A673 (cell line): Measurements from ENCODE around the gene FOXP4. TPM values are rescaled to one million over a fixed set of nuclear protein-coding genes. Genes with fewer than 3 reads are reported as not detected.

Source experiments
- BruUV-seq: library from RNA; stranded (reverse); fragments of 400-500 nt; replicated peaks from 2 replicates; lab custom pipeline; 2021; lab: Mats Ljungman, UMichigan
- CTCF ChIA-PET: fragments of 300-600 bp; sonication (Branson Sonifier 250); formaldehyde crosslinking; loops from one replicate; lab custom pipeline; 2022; ENCODE audit warnings: antibody characterized with exemption; lab: Charles Lee
- POLR2A ChIA-PET: fragments of 300-600 bp; sonication (Branson Sonifier 250); formaldehyde crosslinking; loops from one replicate; lab custom pipeline; 2022; ENCODE audit warnings: antibody characterized with exemption; ENCODE audit not compliant: low non-redundant PET; lab: Charles Lee
- DNase-seq: peaks from one replicate; pipeline ENCODE4 v3.0.0-alpha.2; 2015; ENCODE audit warnings: low spot score
- H3K27ac ChIP-seq: fragments of 200-600 bp; sonication (generic); 2 replicates; pipeline ENCODE4 v1.5.1; 2016; ENCODE audit warnings: mixed run types, low read depth, mild to moderate bottlenecking, mixed read lengths, antibody characterized with exemption, low read length; ENCODE audit not compliant: poor library complexity, severe bottlenecking
- H3K27me3 ChIP-seq: fragments of 200-600 bp; sonication (generic); replicated peaks from 2 replicates; pipeline ENCODE4 v1.6.1; 2017; ENCODE audit warnings: mixed run types, low read depth, mild to moderate bottlenecking, mixed read lengths, antibody characterized with exemption, low read length; ENCODE audit not compliant: insufficient read depth, poor library complexity
- H3K36me3 ChIP-seq: fragments of 200-600 bp; sonication (generic); 2 replicates; pipeline ENCODE4 v1.6.1; 2016; ENCODE audit warnings: mixed run types, mild to moderate bottlenecking, mixed read lengths, antibody characterized with exemption, low read length; ENCODE audit not compliant: insufficient read depth, poor library complexity, severe bottlenecking
- H3K4me1 ChIP-seq: fragments of 200-600 bp; sonication (generic); 2 replicates; pipeline ENCODE4 v1.6.1; 2017; ENCODE audit warnings: mixed run types, mild to moderate bottlenecking, mixed read lengths, antibody characterized with exemption, low read length; ENCODE audit not compliant: insufficient read depth, poor library complexity, severe bottlenecking
- H3K4me3 ChIP-seq: fragments of 200-600 bp; sonication (generic); 2 replicates; pipeline ENCODE4 v1.5.1; 2016; ENCODE audit warnings: low read depth, mixed run types, mild to moderate bottlenecking, mixed read lengths, low read length; ENCODE audit not compliant: poor library complexity, severe bottlenecking
- H3K9me3 ChIP-seq: fragments of 200-600 bp; sonication (generic); 2 replicates; pipeline ENCODE4 v1.6.1; 2016; ENCODE audit warnings: mixed run types, low read depth, mild to moderate bottlenecking, mixed read lengths, antibody characterized with exemption, low read length; ENCODE audit not compliant: poor library complexity, severe bottlenecking
- CTCF ChIP-seq: fragments of 300-800, 200-600 bp; sonication (generic); conservative IDR thresholded peaks from 2 replicates; pipeline ENCODE4 v1.5.1; 2017; ENCODE audit warnings: low read depth, mild to moderate bottlenecking, antibody characterized with exemption, low read length, moderate library complexity, mixed read lengths
- EZH2 ChIP-seq: fragments of 200-600 bp; sonication (generic); IDR thresholded peaks from 2 replicates; pipeline ENCODE4 v1.6.1; 2017; ENCODE audit warnings: borderline replicate concordance, low read depth, mild to moderate bottlenecking, mixed read lengths, antibody characterized with exemption, low read length; ENCODE audit not compliant: poor library complexity, severe bottlenecking
- intact Hi-C: fragments of 100-400 bp; cut with micrococcal nuclease; formaldehyde crosslinking; loops from one replicate; pipeline ENCODE4 v1.10.0; 2022; ENCODE audit not compliant: unreplicated experiment
- total RNA-seq: library from RNA; stranded (reverse); gene quantifications from 2 replicates; pipeline ENCODE4 v1.2.3, GENCODE V29; 2021

Gene FOXP4
- total RNA-seq, 1 experiment from 2014 or later, result 53.9 TPM

- Histone ChIP-seq H3K36me3 (no peaks in the 10 kb centered on the region), H3K27ac (no peak overlapping the region), H3K4me1 (peaks cover 35% of the 10 kb centered on the region), H3K9me3 (no peaks in the 10 kb centered on the region), H3K4me3 (no peak overlapping the region), H3K27me3 (no peaks in the 10 kb centered on the region)
- DNase-seq, result no peak
- BruUV-seq, result no TSS peak
- CTCF ChIA-PET, result no interaction called here
- POLR2A ChIA-PET, result no interaction called here
- TF ChIP-seq CTCF (no peak), EZH2 (no peak)
- intact Hi-C loops, result loop anchor here (5.0 kb wide), 1 partner anchor 62 kb away; no protein-coding TSS in a partner anchor
These were observed 15.7 kb upstream of the FOXP4 start for GRCh38 chr6:41530476-41530875.

GRCh38 chr6:41531016-41531415 is 15.2 kb upstream of the FOXP4 start:
- BruUV-seq, result no TSS peak
- TF ChIP-seq EZH2 (no peak), CTCF (no peak)
- Histone ChIP-seq H3K27ac (no peak overlapping the region), H3K9me3 (no peaks in the 10 kb centered on the region), H3K4me1 (peaks cover 35% of the 10 kb centered on the region), H3K36me3 (no peaks in the 10 kb centered on the region), H3K27me3 (no peaks in the 10 kb centered on the region), H3K4me3 (no peak overlapping the region)
- no peak for DNase-seq
- intact Hi-C loops, result loop anchor here (5.0 kb wide), 1 partner anchor 61 kb away; no protein-coding TSS in a partner anchor
- ChIA-PET POLR2A (no interaction called here), CTCF (no interaction called here)

DNA sequence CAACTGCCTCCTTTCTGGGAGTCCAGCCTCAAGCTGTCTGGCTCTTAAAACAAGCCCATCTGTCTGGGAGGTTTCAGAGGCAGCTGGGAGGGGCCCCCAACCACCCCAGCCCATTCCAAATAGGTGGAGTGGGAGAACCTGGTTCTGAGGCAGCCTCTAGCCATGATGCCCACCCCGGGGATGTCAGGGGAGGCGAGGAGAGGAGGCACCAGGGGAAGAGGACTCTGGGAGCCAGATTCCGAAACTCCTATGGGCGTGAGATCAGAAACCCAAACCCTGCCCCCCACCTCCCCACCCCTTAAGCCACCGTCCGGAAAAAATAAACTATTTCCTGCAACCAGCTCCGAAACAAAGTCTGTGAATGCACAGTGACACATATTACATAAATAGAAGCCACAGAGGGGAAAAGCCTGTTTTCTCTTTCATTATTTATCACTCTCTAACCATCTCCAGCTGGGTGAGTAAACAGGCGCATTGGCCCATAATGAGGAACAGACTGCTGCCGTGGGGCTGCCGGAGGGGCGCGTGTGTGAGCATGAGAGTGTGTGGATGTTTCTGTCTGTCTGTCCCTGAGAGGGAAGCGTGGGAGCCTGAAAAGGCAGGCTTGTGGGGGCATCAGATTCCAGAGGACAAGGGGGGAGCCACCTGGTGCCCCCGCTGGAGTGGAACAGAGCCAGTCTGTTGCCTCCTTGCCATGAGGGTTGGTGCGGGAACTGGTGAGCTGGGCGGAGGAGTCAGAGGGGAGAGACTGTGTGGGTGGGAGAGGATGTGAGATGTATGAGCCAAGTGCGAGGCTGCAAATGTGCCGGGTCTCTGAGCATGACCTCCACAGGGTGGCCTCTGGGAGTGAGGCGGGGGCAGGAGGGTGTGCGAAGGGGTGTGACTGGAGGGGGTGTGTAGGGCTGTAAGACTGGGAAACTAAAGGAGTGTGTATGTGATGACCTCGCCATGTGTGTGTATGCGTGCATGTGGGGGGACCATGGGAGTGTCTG is 14.3 kb upstream of the FOXP4 start:
- TF ChIP-seq CTCF (no peak), EZH2 (no peak)

More for the DNA sequence above, 14.3 kb upstream of the FOXP4 start:
- H3K9me3 ChIP-seq, result no peaks in the 10 kb centered on the region
- no peaks in the 10 kb centered on the region for H3K36me3 ChIP-seq
- peak; percentile 78 for DNase-seq
- intact Hi-C loops, result loop anchor here (5.0 kb wide), 1 partner anchor 60 kb away; no protein-coding TSS in a partner anchor
- no peaks in the 10 kb centered on the region for H3K27me3 ChIP-seq
- H3K27ac ChIP-seq, result peak overlapping the region; percentile 18
- ChIA-PET POLR2A (interaction anchor here (0.7 kb wide), 1 partner anchor 13 kb away, joined by 3 read pairs; no protein-coding TSS in a partner anchor), CTCF (no interaction called here)
- no peak overlapping the region for H3K4me3 ChIP-seq
- no TSS peak for BruUV-seq
- peaks cover 38% of the 10 kb centered on the region for H3K4me1 ChIP-seq
